Breast epithelium (tissue), 3 donors: ENCODE measurements around the gene KRT39.

Source experiments
- CTCF ChIP-seq, 3 donors: fragments of 450-650 bp; IDR thresholded peaks; one replicate each; pipeline ENCODE4 v1.5.1; 2016 to 2017; ENCODE audit warnings: antibody characterized with exemption in 3 of 3, mild to moderate bottlenecking in 3 of 3, moderate library complexity in 3 of 3
- POLR2A ChIP-seq: fragments of 450-650 bp; IDR thresholded peaks from one replicate; pipeline ENCODE4 v1.6.1; 2016; ENCODE audit warnings: antibody characterized with exemption, mild to moderate bottlenecking, moderate library complexity

- TF ChIP-seq CTCF (IDR thresholded peaks at IDR 0.05) (no peak), POLR2A (no peak)
Observed at GRCh38 chr17:40910441-40910841, 56.3 kb downstream of the KRT39 start.
